Gastroesophageal sphincter (tissue), 4 donors: ENCODE data around the gene CACNA1I. TPM values are rescaled to one million over a fixed set of nuclear protein-coding genes. Genes with fewer than 3 reads are reported as not detected.

Experiments
- ATAC-seq: fragments of 150-250 bp; one replicate; pipeline ENCODE4 v1.9.1; 2016; ENCODE audit warnings: mild to moderate bottlenecking, moderate library complexity
- H3K27ac ChIP-seq, 4 donors: fragments of 200-600 bp; sonication (generic) in 3 of 4; 1 replicate in 3 of 4; 2 replicates in 1 of 4; pipeline ENCODE4 v1.5.1; 2016 to 2019
- H3K27me3 ChIP-seq: fragments of 200-600 bp; sonication (generic); one replicate; pipeline ENCODE4 v1.5.1; 2019
- H3K36me3 ChIP-seq, 2 donors: fragments of 200-600 bp; sonication (generic); one replicate each; pipeline ENCODE4 v1.5.1; 2019; ENCODE audit warnings: control low read depth in 1 of 2
- H3K4me1 ChIP-seq, 3 donors: fragments of 200-600 bp; sonication (generic); 1 replicate in 2 of 3; 2 replicates in 1 of 3; pipeline ENCODE4 v1.5.1; 2016 to 2019; ENCODE audit warnings: control low read depth in 2 of 3
- H3K4me3 ChIP-seq, 2 donors: fragments of 200-600 bp; sonication (generic); one replicate each; pipeline ENCODE4 v1.5.1; 2019; ENCODE audit warnings: mild to moderate bottlenecking in 1 of 2, moderate library complexity in 1 of 2
- H3K9me3 ChIP-seq, 3 donors: fragments of 200-600 bp; sonication (generic); one replicate each; pipeline ENCODE4 v1.5.1; 2017 to 2019; ENCODE audit warnings: control low read depth in 2 of 3
- EP300 ChIP-seq: sonication (generic); formaldehyde crosslinking; IDR thresholded peaks from one replicate; pipeline ENCODE4 v1.6.1; 2017; ENCODE audit warnings: antibody characterized with exemption, mild to moderate bottlenecking
- POLR2A ChIP-seq, 2 donors: fragments of 450-650 bp; IDR thresholded peaks; one replicate each; pipeline ENCODE4 v1.6.1; 2017; ENCODE audit warnings: antibody characterized with exemption in 2 of 2, mild to moderate bottlenecking in 2 of 2, moderate library complexity in 1 of 2
- POLR2AphosphoS5 ChIP-seq: sonication (generic); formaldehyde crosslinking; IDR thresholded peaks from one replicate; pipeline ENCODE4 v1.6.1; 2017; ENCODE audit warnings: antibody characterized with exemption
- WGBS, 2 donors: methylation state at CpG; one replicate each; pipeline ENCODE4 v1.1.5; 2018; ENCODE audit warnings: low coverage in 1 of 2; 5-methylcytosine and 5-hydroxymethylcytosine counted together
- total RNA-seq, 4 donors: library from RNA; depleted of rRNA; stranded (reverse); fragments of >200 nt; gene quantifications; one replicate each; pipeline ENCODE4 v1.1.0, GENCODE V29; 2016
- TF ChIP-seq, protein P1 (sequence below), 4 experiments: fragments of 200-600 bp in 2 of 4; fragments of 450-650 bp in 2 of 4; sonication (generic) in 1 of 4; IDR thresholded peaks; one replicate each; pipeline ENCODE4 v1.5.1; 2017 to 2019; ENCODE audit warnings: antibody characterized with exemption in 4 of 4, mild to moderate bottlenecking in 2 of 4, moderate library complexity in 2 of 4

The CACNA1I gene
- total RNA-seq, 4 donors from 2014 or later = 0.04 to 0.54 (median 0.11) TPM

DNA sequence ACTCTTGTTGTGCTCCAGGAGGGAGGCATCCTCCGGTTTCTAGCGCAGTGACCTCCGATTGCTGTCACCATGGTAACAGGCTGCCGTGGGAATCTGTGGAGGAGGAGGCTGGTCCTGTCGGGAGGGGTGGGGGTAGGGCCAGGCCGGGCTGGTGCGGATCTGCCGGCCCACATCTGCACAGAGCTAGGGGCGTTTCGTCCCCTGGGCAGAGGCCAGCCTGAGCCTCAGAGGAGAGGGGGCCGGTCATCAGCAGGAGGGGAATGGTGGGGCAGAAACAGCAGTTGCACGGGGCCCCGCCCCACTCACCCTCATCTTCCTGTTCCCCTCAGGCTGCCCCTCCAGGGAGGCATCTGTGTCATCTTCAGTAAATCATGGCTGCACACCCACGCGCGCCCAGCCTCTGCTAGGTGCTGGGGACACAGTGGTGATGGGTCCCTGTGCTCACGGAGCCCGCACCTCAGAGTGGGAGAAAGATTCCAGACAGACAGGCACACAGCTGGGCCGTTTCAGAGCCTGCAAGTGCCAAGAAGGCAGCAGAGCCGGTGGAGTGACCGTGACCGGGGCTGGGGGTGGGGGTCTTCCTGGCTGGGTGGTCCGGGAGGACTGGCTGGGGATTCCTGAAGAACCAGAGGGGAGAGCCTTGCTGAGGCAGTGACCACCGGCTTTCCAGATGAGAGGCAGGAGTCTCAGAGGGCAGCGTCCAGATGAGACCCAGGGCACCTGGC lies 120.5 kb downstream of the CACNA1I start:
- peaks cover 99% of the 10 kb centered on the region for H3K27me3 ChIP-seq
- no peak overlapping the region for H3K27ac ChIP-seq
- no peak overlapping the region for H3K4me3 ChIP-seq
- WGBS, 2 donors = 0 to 7% methylated on average over 3 to 9 of the region's 25 CpGs
- TF ChIP-seq POLR2AphosphoS5 (no peak), EP300 (no peak), POLR2A (IDR thresholded peaks at IDR 0.05) (no peak)
- TF ChIP-seq, protein P1, sequence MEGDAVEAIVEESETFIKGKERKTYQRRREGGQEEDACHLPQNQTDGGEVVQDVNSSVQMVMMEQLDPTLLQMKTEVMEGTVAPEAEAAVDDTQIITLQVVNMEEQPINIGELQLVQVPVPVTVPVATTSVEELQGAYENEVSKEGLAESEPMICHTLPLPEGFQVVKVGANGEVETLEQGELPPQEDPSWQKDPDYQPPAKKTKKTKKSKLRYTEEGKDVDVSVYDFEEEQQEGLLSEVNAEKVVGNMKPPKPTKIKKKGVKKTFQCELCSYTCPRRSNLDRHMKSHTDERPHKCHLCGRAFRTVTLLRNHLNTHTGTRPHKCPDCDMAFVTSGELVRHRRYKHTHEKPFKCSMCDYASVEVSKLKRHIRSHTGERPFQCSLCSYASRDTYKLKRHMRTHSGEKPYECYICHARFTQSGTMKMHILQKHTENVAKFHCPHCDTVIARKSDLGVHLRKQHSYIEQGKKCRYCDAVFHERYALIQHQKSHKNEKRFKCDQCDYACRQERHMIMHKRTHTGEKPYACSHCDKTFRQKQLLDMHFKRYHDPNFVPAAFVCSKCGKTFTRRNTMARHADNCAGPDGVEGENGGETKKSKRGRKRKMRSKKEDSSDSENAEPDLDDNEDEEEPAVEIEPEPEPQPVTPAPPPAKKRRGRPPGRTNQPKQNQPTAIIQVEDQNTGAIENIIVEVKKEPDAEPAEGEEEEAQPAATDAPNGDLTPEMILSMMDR (IDR thresholded peaks at IDR 0.05) = no peak
- H3K9me3 ChIP-seq = no peaks in the 10 kb centered on the region
- H3K4me1 ChIP-seq = peaks cover 0 to 2% (median 0%) of the 10 kb centered on the region in 3 donors
- no peak for ATAC-seq
- no peaks in the 10 kb centered on the region for H3K36me3 ChIP-seq

DNA sequence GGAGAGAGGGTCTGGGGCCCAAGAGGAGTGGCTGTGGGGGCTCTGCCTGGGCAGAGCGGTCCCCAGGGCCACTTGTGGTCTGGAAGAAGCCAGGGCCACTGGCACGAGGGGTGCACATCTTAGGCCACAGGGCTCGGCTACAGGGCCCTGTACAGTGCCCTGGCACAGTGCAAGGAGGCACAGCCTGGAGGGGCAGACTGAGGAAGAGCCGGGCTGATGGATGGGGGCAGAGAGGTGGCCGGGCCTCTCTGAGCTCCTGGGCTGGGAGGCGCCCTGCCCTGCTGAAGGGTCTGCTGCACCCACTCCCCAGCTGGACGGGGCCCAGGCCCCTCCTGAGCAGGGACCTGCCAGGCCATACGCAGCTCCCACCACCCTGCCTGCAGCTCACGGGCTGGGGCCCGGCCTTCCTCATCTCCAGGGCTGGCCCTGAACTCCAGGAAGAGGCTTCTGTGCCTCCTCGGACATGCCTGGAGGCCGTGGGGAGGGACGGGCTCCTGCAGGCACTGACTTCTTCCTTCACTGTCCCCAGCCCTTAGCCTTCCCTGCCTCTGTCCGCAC lies 123.5 kb downstream of the CACNA1I start:
- no peak for ATAC-seq
- TF ChIP-seq POLR2AphosphoS5 = no peak
- no peak for TF ChIP-seq POLR2A (IDR thresholded peaks at IDR 0.05)
- WGBS, 2 donors = 40 to 43% methylated on average over 1 to 4 of the region's 14 CpGs
- H3K4me3 ChIP-seq = no peak overlapping the region
- no peaks in the 10 kb centered on the region for H3K4me1 ChIP-seq
- no peaks in the 10 kb centered on the region for H3K9me3 ChIP-seq
- H3K27me3 ChIP-seq = peaks cover 92% of the 10 kb centered on the region
- H3K36me3 ChIP-seq = no peaks in the 10 kb centered on the region
- no peak overlapping the region for H3K27ac ChIP-seq

DNA sequence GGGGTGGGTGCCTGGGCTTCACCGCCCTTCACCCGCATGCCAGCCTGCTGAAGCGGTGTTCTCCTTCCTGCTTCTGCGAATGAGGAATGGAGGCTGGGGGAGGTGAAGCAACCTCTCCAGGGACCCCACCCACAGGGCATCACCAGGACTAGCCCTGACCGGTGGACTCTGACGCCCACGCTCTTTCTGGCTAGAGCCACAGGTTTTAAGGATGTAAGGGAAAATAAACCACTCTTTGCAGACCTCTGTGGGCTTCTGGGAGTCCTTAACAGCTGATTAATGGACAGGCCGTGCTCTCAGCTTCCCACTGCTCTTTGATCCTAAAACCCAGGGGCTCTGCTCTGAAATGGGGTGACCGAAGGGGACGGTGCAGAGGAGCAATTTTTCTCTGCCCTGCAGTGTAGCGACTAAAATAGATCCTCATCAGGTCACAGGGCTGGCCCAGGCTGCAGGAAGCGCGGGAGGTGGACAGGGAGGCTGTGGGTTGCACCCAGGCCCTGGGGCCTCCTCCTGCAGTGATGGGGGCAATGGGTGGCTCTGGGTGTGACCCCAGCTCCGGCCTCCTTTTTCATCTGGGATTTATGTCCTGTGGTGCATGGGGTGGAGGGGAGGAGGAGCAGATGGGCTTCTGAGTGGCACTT lies 127.4 kb downstream of the CACNA1I start:
- WGBS, 2 donors = 39 to 40% methylated on average over 1 to 3 of the region's 14 CpGs
- Histone ChIP-seq H3K27ac (no peak overlapping the region), H3K36me3 (no peaks in the 10 kb centered on the region), H3K4me1 (no peaks in the 10 kb centered on the region), H3K27me3 (peaks cover 81% of the 10 kb centered on the region), H3K9me3 (no peaks in the 10 kb centered on the region), H3K4me3 (no peak overlapping the region)
- no peak for ATAC-seq
- TF ChIP-seq EP300 = no peak
- no peak for TF ChIP-seq POLR2AphosphoS5
- TF ChIP-seq, protein P1 (IDR thresholded peaks at IDR 0.05) = no peak
- TF ChIP-seq POLR2A (IDR thresholded peaks at IDR 0.05) = no peak

DNA sequence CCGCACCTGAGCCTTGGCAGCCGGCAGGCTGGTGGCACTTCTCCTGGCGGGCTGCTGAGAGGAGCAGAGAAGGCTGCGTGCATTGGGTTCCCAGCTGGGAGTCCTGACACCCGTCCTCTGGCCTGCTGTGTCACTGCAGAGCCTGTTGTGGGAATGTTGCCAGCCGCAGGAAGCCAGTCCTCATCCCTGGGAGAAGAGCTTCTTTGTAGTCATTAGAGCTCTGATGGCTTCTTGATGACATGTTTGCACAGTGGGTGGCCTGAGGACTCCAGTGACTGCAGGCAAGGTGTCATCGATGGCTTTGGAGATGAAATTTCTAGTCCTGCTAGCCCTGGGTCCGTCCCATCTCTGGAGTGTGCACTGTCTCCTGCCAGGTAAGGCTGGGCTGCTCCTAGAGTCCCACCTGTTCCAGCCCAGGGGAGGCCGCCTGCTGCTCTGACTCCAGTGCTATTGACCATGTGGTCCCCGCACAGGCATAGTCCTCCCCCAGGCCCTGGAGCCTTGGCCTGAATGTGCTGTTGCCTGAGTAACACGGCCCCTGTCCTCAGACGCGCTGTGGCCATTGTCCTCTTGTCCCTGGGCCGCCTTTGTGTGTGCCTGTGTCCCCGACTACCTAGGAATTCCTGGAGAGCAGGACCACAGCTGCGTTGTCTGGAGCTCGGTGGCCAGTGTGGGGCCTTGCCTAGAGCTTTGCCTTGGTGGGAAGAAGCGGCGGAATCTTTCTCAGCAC lies 129.2 kb downstream of the CACNA1I start:
- no CpG with 5 or more reads among the region's 19 CpGs for WGBS, 2 donors
- no peaks in the 10 kb centered on the region for H3K36me3 ChIP-seq
- peaks cover 69% of the 10 kb centered on the region for H3K27me3 ChIP-seq
- H3K4me1 ChIP-seq = peaks cover 0 to 13% (median 9%) of the 10 kb centered on the region in 3 donors
- H3K27ac ChIP-seq = no peak overlapping the region
- no peak for ATAC-seq
- no peak overlapping the region for H3K4me3 ChIP-seq
- TF ChIP-seq, protein P1 (IDR thresholded peaks at IDR 0.05) = no peak
- TF ChIP-seq POLR2A (IDR thresholded peaks at IDR 0.05) (no peak), POLR2AphosphoS5 (no peak), EP300 (no peak)
- no peaks in the 10 kb centered on the region for H3K9me3 ChIP-seq

DNA sequence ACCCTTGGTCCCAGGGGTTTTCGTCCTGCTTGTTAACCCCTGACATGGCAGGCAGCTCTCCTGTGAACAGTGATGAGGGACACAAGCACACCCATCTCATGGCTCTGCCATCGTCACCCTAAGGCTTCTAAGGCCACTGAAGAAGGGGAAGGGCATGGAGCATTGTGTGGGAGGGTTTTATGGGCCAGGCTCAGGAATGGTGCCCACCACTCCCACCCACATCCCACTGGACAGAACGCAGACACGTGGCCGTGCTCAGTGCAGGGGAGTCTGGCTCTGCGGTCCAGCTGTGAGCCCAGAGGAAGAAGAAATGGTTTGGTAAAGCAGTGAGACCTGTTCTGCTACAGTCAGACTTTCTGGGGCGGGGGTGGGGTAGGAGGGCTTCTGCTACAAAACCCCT lies 130.0 kb downstream of the CACNA1I start:
- no peak overlapping the region for H3K4me3 ChIP-seq
- H3K36me3 ChIP-seq = no peaks in the 10 kb centered on the region
- no peak for ATAC-seq
- no peak overlapping the region for H3K27ac ChIP-seq
- TF ChIP-seq POLR2A (IDR thresholded peaks at IDR 0.05) = no peak
- TF ChIP-seq, protein P1 (IDR thresholded peaks at IDR 0.05) = no peak
- no peak for TF ChIP-seq EP300
- H3K9me3 ChIP-seq = no peaks in the 10 kb centered on the region
- peaks cover 0 to 13% (median 9%) of the 10 kb centered on the region in 3 donors for H3K4me1 ChIP-seq
- peaks cover 65% of the 10 kb centered on the region for H3K27me3 ChIP-seq
- 63 to 90% methylated on average over 3 to 4 of the region's 7 CpGs for WGBS, 2 donors
